ENCODE measurements around the gene TNNC2. TPM values are rescaled to one million over a fixed set of nuclear protein-coding genes. Genes with fewer than 3 reads are reported as not detected.
A peak's percentile ranks its signal among the peaks of the same experiment; 100 is the strongest.

Gene TNNC2
- total and polyA plus RNA-seq, 2 of the 13 experiments (the other 11 are each of a cell fraction or from before 2014, with no cell fraction given), result 1.8 to 4.7 TPM

- TF ChIP-seq MLXIP (CRISPR knock-in tag; IDR thresholded peaks at IDR 0.05; ENCODE audit: borderline replicate concordance) (peak; percentile 47; the same call in 1 of the 2 replicates), KLF16 (CRISPR knock-in tag; IDR thresholded peaks at IDR 0.05) (peak in 1 of 2 experiments; percentile 91; a peak in 2 of 4 replicates), ZNF550 (CRISPR knock-in tag; IDR thresholded peaks at IDR 0.05; ENCODE audit: borderline replicate concordance) (0 out of 2 replicates have a peak, but pooled peaks have one; percentile 85), REPIN1 (CRISPR knock-in tag; IDR thresholded peaks at IDR 0.05; ENCODE audit: borderline replicate concordance, low read depth) (peak; percentile 81), IKZF4 (CRISPR knock-in tag; IDR thresholded peaks at IDR 0.05; ENCODE audit: borderline replicate concordance, low read depth, not compliant biosample characterization) (peak; percentile 16), LBX2 (CRISPR knock-in tag; IDR thresholded peaks at IDR 0.05; ENCODE audit: borderline replicate concordance) (peak; percentile 90; the same call in 1 of the 2 replicates), FOXK1 (CRISPR knock-in tag; IDR thresholded peaks at IDR 0.05; ENCODE audit: borderline replicate concordance, low read depth) (peak; percentile 95; the same call in 1 of the 2 replicates), ZNF432 (CRISPR knock-in tag; IDR thresholded peaks at IDR 0.05; ENCODE audit: borderline replicate concordance) (no peak), ZSCAN9 (CRISPR knock-in tag; IDR thresholded peaks at IDR 0.05; ENCODE audit: borderline replicate concordance) (peak; percentile 89), MXI1 (IDR thresholded peaks at IDR 0.05; ENCODE audit: borderline replicate concordance, low read depth, low read length) (peak; percentile 82; the same call in 2 of the 3 replicates), ZKSCAN1 (IDR thresholded peaks at IDR 0.05; ENCODE audit: low read length) (0 out of 2 replicates have a peak, but pooled peaks have one; percentile 18), ZNF329 (CRISPR knock-in tag; IDR thresholded peaks at IDR 0.05; ENCODE audit: low read depth) (peak; percentile 59; the same call in 1 of the 2 replicates), STAT5B (CRISPR knock-in tag; IDR thresholded peaks at IDR 0.05) (peak; percentile 61; the same call in 1 of the 2 replicates), ZNF468 (CRISPR knock-in tag; IDR thresholded peaks at IDR 0.05) (no peak), ZNF232 (CRISPR knock-in tag; IDR thresholded peaks at IDR 0.05; ENCODE audit: borderline replicate concordance) (peak; percentile 15; the same call in 1 of the 2 replicates), NFKBIZ (CRISPR knock-in tag; IDR thresholded peaks at IDR 0.05) (peak; percentile 17; the same call in 1 of the 2 replicates), TEAD3 (CRISPR knock-in tag; optimal IDR thresholded peaks at IDR 0.05; ENCODE audit: borderline replicate concordance) (peak; percentile 69), KDM5B (CRISPR knock-in tag; IDR thresholded peaks at IDR 0.05; ENCODE audit: borderline replicate concordance) (peak; percentile 94)
- TF ChIP-seq, protein P1, sequence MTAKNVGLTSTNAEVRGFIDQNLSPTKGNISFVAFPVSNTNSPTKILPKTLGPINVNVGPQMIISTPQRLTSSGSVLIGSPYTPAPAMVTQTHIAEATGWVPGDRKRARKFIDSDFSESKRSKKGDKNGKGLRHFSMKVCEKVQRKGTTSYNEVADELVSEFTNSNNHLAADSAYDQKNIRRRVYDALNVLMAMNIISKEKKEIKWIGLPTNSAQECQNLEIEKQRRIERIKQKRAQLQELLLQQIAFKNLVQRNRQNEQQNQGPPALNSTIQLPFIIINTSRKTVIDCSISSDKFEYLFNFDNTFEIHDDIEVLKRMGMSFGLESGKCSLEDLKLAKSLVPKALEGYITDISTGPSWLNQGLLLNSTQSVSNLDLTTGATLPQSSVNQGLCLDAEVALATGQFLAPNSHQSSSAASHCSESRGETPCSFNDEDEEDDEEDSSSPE (CRISPR knock-in tag; IDR thresholded peaks at IDR 0.05), result peak; percentile 50
- TF ChIP-seq, protein P2, sequence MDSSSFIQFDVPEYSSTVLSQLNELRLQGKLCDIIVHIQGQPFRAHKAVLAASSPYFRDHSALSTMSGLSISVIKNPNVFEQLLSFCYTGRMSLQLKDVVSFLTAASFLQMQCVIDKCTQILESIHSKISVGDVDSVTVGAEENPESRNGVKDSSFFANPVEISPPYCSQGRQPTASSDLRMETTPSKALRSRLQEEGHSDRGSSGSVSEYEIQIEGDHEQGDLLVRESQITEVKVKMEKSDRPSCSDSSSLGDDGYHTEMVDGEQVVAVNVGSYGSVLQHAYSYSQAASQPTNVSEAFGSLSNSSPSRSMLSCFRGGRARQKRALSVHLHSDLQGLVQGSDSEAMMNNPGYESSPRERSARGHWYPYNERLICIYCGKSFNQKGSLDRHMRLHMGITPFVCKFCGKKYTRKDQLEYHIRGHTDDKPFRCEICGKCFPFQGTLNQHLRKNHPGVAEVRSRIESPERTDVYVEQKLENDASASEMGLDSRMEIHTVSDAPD (CRISPR knock-in tag; IDR thresholded peaks at IDR 0.05), result peak; percentile 72; the same call in 1 of the 2 replicates
Measured at GRCh38 chr20:45857114-45857881, 30.2 kb upstream of the TNNC2 start, which contains the start of the genes ACOT8 and ZSWIM3 (continued).
